ENCODE measurements around the gene UBE2V1.

DNA sequence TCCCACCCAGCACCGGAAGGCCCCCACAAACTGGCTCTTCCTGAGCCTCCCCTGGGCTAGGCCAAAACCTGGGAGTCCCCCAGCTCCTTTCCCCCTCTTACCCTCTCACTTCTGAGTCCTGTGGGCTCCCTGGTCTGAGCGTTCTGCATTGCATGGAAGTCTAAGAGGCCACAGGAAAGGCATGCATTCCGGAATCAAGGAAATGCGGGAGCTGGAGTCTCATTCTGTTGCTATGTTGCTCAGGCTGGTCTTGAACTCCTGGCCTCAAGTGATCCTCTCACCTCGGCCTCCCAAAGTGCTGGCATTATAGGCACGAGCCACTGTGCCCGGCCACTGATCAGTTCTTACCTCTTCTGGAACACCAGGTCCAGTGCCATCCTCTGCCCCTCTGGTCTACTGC, 45.9 kb downstream of the UBE2V1 start:
- no peak for TF ChIP-seq CTCF (conservative IDR thresholded peaks at IDR 0.05; ENCODE audit: low read depth, low read length)
- TF ChIP-seq EZH2phosphoT487 (IDR thresholded peaks at IDR 0.05; ENCODE audit: borderline replicate concordance, low read length) = no peak
